GM18868 (cell line): ENCODE data around the gene KRT81.
"Not testable (repeated sequence)": the region's sequence is repeated elsewhere in the genome, so short reads cannot be mapped to it uniquely, and the experiment has no call there.

Experiments
- ATAC-seq: cut with Tn5 transposase; IDR thresholded peaks from one replicate; pipeline ENCODE4 v1.9.1; 2021; ENCODE audit warnings: mild to moderate bottlenecking, moderate library complexity; ENCODE audit not compliant: unreplicated experiment

KRT81 gene

GRCh38 chr12:52318241-52318990 is 27.1 kb upstream of the KRT81 start:
- ATAC-seq = no peak

- ATAC-seq = no peak
Measured at GRCh38 chr12:52317468-52318052, 26.2 kb upstream of the KRT81 start.

GRCh38 chr12:52316701-52317100 is 25.4 kb upstream of the KRT81 start:
- ATAC-seq = no peak

- ATAC-seq = no peak
Measured at GRCh38 chr12:52316290-52316689, 25.0 kb upstream of the KRT81 start.

- not testable (repeated sequence) for ATAC-seq
Measured at GRCh38 chr12:52315721-52316120, 24.4 kb upstream of the KRT81 start.

GRCh38 chr12:52314511-52314910 is 23.2 kb upstream of the KRT81 start:
- no peak for ATAC-seq

- no peak for ATAC-seq
Measured at GRCh38 chr12:52313926-52314325, 22.6 kb upstream of the KRT81 start.

GRCh38 chr12:52313461-52313860 is 22.1 kb upstream of the KRT81 start:
- ATAC-seq = no peak

GRCh38 chr12:52312086-52312485 is 20.8 kb upstream of the KRT81 start:
- ATAC-seq = no peak

GRCh38 chr12:52311285-52311648 is 19.9 kb upstream of the KRT81 start:
- no peak for ATAC-seq

GRCh38 chr12:52310622-52311284 is 19.4 kb upstream of the KRT81 start:
- no peak for ATAC-seq

GRCh38 chr12:52308806-52309425 is 17.6 kb upstream of the KRT81 start:
- ATAC-seq = no peak

GRCh38 chr12:52307836-52308805 is 16.8 kb upstream of the KRT81 start:
- ATAC-seq = no peak

GRCh38 chr12:52306731-52307130 is 15.4 kb upstream of the KRT81 start:
- ATAC-seq = no peak

GRCh38 chr12:52305921-52306705 is 14.8 kb upstream of the KRT81 start:
- ATAC-seq = no peak

GRCh38 chr12:52304941-52305411 is 13.6 kb upstream of the KRT81 start:
- peak; percentile 80 for ATAC-seq

- not testable (repeated sequence) for ATAC-seq
Measured at GRCh38 chr12:52302242-52302914, 11.0 kb upstream of the KRT81 start.

GRCh38 chr12:52301721-52302120 is 10.4 kb upstream of the KRT81 start:
- not testable (repeated sequence) for ATAC-seq
